ENCODE data around the gene MCRIP2. TPM values are rescaled to one million over a fixed set of nuclear protein-coding genes. Genes with fewer than 3 reads are reported as not detected.

Gene MCRIP2
- total and polyA plus RNA-seq, 9 donors: 0.98 to 42.3 (median 31.2) TPM

DNA sequence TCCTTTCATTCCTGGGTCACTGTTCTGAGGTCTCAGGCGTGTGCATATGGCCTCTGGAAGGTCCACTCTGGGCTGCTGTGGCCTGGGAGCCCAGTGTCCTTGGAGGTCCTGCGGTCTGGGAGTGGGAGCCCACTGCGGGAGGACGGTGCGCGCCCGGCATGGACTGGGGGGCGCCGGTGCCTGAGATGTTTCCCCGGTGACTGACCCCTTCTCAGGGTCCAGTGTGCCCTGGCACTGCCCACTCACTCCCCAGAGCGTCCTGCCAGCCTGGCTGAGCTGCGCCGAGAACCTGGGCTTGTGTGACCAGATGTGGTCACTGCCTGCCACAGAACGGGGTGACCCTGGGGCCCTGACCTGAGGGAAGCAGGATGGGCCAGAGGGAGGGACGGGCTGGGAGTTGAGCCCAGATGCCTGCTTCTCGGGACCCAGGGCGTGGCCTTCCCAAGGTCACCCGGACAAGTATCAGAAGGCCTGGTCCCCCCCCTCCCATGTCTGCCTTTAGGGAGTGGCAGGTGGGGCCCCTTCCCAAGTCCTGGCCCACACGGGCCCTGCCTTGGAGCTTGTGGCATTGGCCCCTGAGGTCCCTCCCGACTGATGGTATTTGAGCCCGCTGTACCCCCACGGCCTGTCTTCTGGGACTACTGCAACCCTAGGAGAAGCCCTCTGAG is 32.7 kb downstream of the MCRIP2 start:
- H3K27ac ChIP-seq: no peak overlapping the region
- no peaks in the 10 kb centered on the region for H3K9me3 ChIP-seq
- H3K4me1 ChIP-seq (ENCODE audit: insufficient read depth): peaks cover 6% of the 10 kb centered on the region
- H3K4me3 ChIP-seq: no peak overlapping the region
- intact Hi-C loops (cut with DNase I): no loop called here
- no peaks in the 10 kb centered on the region for H3K36me3 ChIP-seq
- H3K27me3 ChIP-seq: no peaks in the 10 kb centered on the region
- no peak for DNase-seq
- TF ChIP-seq, protein P1, sequence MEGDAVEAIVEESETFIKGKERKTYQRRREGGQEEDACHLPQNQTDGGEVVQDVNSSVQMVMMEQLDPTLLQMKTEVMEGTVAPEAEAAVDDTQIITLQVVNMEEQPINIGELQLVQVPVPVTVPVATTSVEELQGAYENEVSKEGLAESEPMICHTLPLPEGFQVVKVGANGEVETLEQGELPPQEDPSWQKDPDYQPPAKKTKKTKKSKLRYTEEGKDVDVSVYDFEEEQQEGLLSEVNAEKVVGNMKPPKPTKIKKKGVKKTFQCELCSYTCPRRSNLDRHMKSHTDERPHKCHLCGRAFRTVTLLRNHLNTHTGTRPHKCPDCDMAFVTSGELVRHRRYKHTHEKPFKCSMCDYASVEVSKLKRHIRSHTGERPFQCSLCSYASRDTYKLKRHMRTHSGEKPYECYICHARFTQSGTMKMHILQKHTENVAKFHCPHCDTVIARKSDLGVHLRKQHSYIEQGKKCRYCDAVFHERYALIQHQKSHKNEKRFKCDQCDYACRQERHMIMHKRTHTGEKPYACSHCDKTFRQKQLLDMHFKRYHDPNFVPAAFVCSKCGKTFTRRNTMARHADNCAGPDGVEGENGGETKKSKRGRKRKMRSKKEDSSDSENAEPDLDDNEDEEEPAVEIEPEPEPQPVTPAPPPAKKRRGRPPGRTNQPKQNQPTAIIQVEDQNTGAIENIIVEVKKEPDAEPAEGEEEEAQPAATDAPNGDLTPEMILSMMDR (IDR thresholded peaks at IDR 0.05): no peak
- TF ChIP-seq POLR2A (IDR thresholded peaks at IDR 0.05) (no peak), EP300 (IDR thresholded peaks at IDR 0.05) (no peak)
- WGBS, 3 donors: 62 to 71% (median 70%) methylated on average over 14 to 22 of the region's 22 CpGs

DNA sequence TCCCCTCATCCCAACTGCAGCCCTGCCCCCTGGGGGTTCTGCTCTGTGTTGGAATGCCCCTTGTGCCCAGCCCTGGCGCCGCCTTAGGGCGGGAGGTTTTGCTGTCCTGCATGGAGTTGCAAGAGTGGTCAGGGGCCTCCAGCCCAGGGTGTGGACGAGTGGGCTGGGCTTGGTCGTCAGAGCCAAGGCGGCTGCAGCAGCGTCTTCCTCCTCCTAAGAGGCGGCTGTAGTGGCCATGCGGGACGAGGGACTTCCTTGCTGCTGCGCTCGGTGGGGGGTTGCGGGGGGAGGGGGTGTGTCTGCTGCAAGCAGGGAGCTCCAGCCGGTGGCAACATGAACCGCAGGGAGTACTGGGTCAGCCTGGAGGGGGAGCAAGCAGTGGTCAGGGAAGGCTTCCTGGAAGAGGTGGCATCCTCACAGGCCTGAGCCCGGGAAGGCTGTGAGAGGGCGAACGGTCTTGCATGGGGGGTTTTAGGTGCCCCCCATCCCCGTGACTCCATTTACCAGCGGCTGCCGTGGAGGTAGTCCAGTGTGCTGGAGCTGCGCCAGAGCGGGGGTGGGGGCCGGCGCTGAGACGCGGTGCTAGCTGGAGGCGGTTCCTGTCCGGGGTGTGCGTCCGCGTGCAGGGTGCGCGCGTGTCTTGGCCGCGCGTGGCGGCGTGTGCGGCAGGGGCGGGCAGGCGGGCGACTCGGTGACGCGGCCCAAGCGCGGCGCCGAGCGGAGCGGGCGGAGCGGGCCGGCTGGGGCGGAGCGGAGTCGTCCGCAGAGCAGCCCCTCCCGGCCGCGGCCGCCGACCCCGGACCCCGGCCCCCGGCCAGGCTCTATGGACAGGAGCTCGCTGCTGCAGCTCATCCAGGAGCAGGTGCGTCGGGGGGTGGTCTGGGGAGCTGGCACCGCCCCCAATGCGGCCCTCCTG is 33.6 kb downstream of the MCRIP2 start, which contains the start of gene RHBDL1:
Gene RHBDL1, plus strand, starts transcription at position 704 of the 916 bp plus-strand sequence. Its CDS starts 120 bp downstream, at position 824.
- no peaks in the 10 kb centered on the region for H3K9me3 ChIP-seq
- no peak for TF ChIP-seq EP300 (IDR thresholded peaks at IDR 0.05)
- TF ChIP-seq POLR2A (IDR thresholded peaks at IDR 0.05): no peak
- TF ChIP-seq, protein P1 (IDR thresholded peaks at IDR 0.05): no peak
- no peaks in the 10 kb centered on the region for H3K36me3 ChIP-seq
- H3K27ac ChIP-seq: no peak within 1 kb of the TSS
- peak in 1 of 5 donors; percentile 58 for DNase-seq
- H3K4me3 ChIP-seq: peak within 1 kb of the TSS; percentile 18
- H3K27me3 ChIP-seq: no peaks in the 10 kb centered on the region
- intact Hi-C loops (cut with DNase I): no loop called here
- peaks cover 8% of the 10 kb centered on the region for H3K4me1 ChIP-seq (ENCODE audit: insufficient read depth)
- 5 to 8% (median 7%) methylated on average over 33 to 73 of the region's 73 CpGs for WGBS, 3 donors

DNA sequence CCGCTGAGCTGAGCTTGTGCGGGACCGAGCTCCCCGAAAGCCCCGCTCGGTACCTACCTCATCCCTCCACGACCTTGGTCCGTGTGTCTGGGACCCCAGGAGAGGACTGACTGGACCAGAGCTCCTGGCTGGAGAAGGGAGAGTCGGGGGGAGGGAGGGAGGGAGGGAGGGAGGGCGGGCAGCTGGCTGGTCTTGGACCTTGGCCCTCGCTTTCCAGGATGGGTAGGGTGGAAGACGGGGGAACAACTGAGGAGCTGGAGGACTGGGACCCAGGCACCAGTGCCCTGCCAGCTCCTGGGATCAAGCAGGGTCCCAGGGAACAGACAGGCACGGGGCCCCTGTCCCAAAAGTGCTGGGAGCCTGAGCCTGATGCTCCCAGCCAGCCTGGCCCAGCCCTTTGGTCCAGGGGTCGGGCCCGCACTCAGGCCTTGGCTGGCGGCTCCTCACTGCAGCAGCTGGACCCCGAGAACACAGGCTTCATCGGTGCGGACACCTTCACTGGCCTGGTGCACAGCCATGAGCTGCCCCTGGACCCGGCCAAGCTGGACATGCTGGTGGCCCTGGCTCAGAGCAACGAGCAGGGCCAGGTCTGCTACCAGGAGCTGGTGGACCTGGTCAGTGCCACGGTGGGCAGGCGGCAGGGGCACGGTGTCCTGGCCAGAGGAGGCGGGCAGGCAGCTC is 34.4 kb downstream of the MCRIP2 start:
- Histone ChIP-seq H3K9me3 (no peaks in the 10 kb centered on the region), H3K4me1 (ENCODE audit: insufficient read depth) (peaks cover 10% of the 10 kb centered on the region), H3K27ac (no peak overlapping the region), H3K36me3 (no peaks in the 10 kb centered on the region), H3K27me3 (no peaks in the 10 kb centered on the region), H3K4me3 (peak overlapping the region; percentile 18)
- no peak for TF ChIP-seq EP300 (IDR thresholded peaks at IDR 0.05)
- no peak for TF ChIP-seq POLR2A (IDR thresholded peaks at IDR 0.05)
- TF ChIP-seq, protein P1 (IDR thresholded peaks at IDR 0.05): no peak
- DNase-seq: no peak
- intact Hi-C loops (cut with DNase I): no loop called here
- WGBS, 3 donors: 32 to 39% (median 38%) methylated on average over 19 to 25 of the region's 25 CpGs

DNA sequence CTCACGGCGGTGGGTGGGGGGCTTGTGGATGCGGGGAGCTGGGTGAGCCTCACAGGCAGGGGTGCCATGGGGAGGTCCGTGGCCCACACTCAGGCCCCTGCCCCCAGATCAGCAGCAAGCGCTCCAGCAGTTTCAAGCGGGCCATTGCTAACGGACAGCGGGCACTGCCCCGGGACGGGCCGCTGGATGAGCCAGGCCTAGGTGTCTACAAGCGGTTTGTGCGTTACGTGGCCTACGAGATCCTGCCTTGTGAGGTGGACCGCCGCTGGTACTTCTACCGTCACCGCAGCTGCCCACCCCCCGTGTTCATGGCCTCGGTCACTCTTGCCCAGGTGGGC is 34.9 kb downstream of the MCRIP2 start:
- Histone ChIP-seq H3K9me3 (no peaks in the 10 kb centered on the region), H3K27me3 (no peaks in the 10 kb centered on the region), H3K27ac (no peak overlapping the region), H3K4me1 (ENCODE audit: insufficient read depth) (peaks cover 14% of the 10 kb centered on the region), H3K4me3 (no peak overlapping the region), H3K36me3 (no peaks in the 10 kb centered on the region)
- DNase-seq: no peak
- 86 to 92% (median 91%) methylated on average over 21 of the region's 21 CpGs for WGBS, 3 donors
- intact Hi-C loops (cut with DNase I): no loop called here
- TF ChIP-seq POLR2A (IDR thresholded peaks at IDR 0.05) (no peak), EP300 (IDR thresholded peaks at IDR 0.05) (no peak)
- TF ChIP-seq, protein P1 (IDR thresholded peaks at IDR 0.05): no peak
